Left ventricle myocardium inferior (tissue), 1 donor: ENCODE measurements around the gene GRM7. TPM values are rescaled to one million over a fixed set of nuclear protein-coding genes. Genes with fewer than 3 reads are reported as not detected.

Experiments used
- DNase-seq: peaks from one replicate; pipeline ENCODE4 v3.0.0-alpha.2; 2020
- H3K27ac ChIP-seq: fragments of 200-600 bp; replicated peaks from 2 replicates; pipeline ENCODE4 v1.8.0; 2021
- H3K27me3 ChIP-seq: fragments of 200-600 bp; 2 replicates; pipeline ENCODE4 v1.8.0; 2021; ENCODE audit warnings: low read depth
- H3K36me3 ChIP-seq: fragments of 200-600 bp; 2 replicates; pipeline ENCODE4 v1.8.0; 2021
- H3K4me1 ChIP-seq: fragments of 200-600 bp; 2 replicates; pipeline ENCODE4 v1.8.0; 2021
- H3K4me3 ChIP-seq: fragments of 200-600 bp; 2 replicates; pipeline ENCODE4 v1.8.0; 2021; ENCODE audit warnings: mild to moderate bottlenecking, moderate library complexity
- H3K9me3 ChIP-seq: fragments of 200-600 bp; replicated peaks from 2 replicates; pipeline ENCODE4 v1.8.0; 2021
- intact Hi-C: fragments of 100-400 bp; cut with micrococcal nuclease; formaldehyde crosslinking; loops from one replicate; pipeline ENCODE4 v1.11.0; 2022
- total RNA-seq: library from RNA; stranded (reverse); fragmentation: NEBNext Ultra II Directional; extraction: Animal tissue kit (Norgen Biotek cat#: 25700); gene quantifications from one replicate; pipeline ENCODE4 v1.2.1, GENCODE V29; 2021
- TF ChIP-seq, protein P1 (sequence below): fragments of 200-600 bp; IDR thresholded peaks from 2 replicates; pipeline ENCODE4 v1.8.0; 2021; ENCODE audit warnings: antibody characterized with exemption, mild to moderate bottlenecking, borderline replicate concordance
- donor health status: DM: no; HTN: yes; CAD: no; lungs with severe emphysema.

The GRM7 gene
- total RNA-seq, 1 donor from 2014 or later, result not detected

DNA sequence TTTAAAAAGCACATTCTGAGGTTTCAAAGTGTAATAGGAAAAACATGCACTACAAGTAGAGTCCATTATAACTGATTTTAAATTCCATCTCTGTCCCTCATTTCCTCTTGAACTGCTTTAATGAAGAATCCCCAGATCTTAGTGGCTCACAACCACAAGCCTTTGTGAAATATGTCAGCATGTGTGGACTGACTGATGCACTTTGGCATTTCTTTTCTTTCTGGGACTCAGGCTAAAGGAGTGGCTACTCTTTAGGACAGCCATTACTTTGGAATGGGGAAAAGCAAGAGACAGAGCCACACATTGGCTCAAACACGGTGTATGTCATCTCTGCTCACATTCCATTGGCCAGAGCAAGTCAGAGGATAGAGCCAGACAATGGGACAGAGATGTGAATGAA is 139.6 kb downstream of the GRM7 start:
- Histone ChIP-seq H3K27ac (no peak overlapping the region), H3K4me1 (no peaks in the 10 kb centered on the region), H3K9me3 (peaks cover 21% of the 10 kb centered on the region), H3K27me3 (no peaks in the 10 kb centered on the region), H3K4me3 (no peak overlapping the region), H3K36me3 (no peaks in the 10 kb centered on the region)
- intact Hi-C loops, result no loop called here
- DNase-seq, result no peak
- TF ChIP-seq, protein P1, sequence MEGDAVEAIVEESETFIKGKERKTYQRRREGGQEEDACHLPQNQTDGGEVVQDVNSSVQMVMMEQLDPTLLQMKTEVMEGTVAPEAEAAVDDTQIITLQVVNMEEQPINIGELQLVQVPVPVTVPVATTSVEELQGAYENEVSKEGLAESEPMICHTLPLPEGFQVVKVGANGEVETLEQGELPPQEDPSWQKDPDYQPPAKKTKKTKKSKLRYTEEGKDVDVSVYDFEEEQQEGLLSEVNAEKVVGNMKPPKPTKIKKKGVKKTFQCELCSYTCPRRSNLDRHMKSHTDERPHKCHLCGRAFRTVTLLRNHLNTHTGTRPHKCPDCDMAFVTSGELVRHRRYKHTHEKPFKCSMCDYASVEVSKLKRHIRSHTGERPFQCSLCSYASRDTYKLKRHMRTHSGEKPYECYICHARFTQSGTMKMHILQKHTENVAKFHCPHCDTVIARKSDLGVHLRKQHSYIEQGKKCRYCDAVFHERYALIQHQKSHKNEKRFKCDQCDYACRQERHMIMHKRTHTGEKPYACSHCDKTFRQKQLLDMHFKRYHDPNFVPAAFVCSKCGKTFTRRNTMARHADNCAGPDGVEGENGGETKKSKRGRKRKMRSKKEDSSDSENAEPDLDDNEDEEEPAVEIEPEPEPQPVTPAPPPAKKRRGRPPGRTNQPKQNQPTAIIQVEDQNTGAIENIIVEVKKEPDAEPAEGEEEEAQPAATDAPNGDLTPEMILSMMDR, result no peak

DNA sequence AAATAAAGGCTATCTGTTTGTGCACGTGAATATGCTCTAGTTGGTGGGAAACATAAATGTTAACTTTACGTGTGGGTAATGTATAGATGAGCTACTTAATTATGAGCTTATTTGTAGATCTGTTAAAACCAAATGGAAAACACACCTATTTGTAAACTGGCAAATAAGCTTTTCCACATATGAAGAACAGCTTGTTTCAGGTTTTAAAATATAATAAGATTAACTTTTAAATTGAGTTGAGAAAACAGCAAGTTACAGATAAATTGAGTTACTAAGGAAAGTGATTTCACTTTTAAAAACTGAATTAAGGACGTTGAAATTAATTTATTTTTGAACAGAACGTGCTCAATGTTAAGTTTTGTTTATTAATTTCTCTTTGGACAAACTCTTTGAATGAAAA is 140.5 kb downstream of the GRM7 start:
- no peak for DNase-seq

DNA sequence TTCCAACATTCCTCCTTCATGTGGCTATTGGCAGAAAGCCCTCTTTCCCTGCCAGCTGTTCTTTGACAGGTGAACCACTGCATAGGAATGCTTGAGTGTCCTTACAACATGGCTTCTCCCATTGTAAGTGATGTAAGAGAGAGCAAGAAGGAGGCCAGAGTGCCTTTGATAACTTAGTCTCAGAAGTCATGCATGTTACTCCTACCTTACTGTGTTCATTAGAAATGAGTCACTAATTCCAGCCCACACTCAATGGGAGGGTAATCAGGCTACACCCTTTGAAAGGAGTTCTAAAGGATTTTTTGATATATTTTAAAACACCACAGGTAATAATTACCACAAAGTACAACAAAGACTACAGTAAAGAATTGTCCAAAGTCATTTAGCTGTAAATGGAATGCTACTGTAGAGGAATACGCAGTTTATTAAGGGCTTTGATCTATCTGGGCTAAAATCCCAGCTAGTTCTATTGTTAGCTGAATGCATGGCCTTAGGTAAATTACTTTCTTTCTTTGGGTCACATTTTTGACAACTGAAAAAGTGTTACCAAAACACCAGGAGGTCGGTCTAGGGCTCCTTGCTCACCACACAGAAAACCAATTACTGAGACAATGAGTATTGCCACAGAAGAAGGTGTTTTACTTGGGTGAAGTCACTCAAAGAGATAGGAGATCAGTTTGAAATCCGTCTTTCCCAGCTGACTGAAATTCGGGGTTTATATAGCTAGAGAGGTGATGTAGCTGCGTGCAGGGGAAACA is 154.9 kb downstream of the GRM7 start:
- TF ChIP-seq, protein P1, result no peak
- intact Hi-C loops, result no loop called here
- peaks cover 8% of the 10 kb centered on the region for H3K9me3 ChIP-seq
- H3K27me3 ChIP-seq, result no peaks in the 10 kb centered on the region
- H3K4me1 ChIP-seq, result no peaks in the 10 kb centered on the region
- no peak for DNase-seq
- no peak overlapping the region for H3K27ac ChIP-seq
- no peak overlapping the region for H3K4me3 ChIP-seq
- H3K36me3 ChIP-seq, result no peaks in the 10 kb centered on the region

More for the DNA sequence above, 140.5 kb downstream of the GRM7 start:
- TF ChIP-seq, protein P1, result no peak
- intact Hi-C loops, result no loop called here
- H3K27me3 ChIP-seq, result no peaks in the 10 kb centered on the region
- H3K4me1 ChIP-seq, result no peaks in the 10 kb centered on the region
- H3K36me3 ChIP-seq, result no peaks in the 10 kb centered on the region
- peaks cover 21% of the 10 kb centered on the region for H3K9me3 ChIP-seq
- no peak overlapping the region for H3K4me3 ChIP-seq
- no peak overlapping the region for H3K27ac ChIP-seq

DNA sequence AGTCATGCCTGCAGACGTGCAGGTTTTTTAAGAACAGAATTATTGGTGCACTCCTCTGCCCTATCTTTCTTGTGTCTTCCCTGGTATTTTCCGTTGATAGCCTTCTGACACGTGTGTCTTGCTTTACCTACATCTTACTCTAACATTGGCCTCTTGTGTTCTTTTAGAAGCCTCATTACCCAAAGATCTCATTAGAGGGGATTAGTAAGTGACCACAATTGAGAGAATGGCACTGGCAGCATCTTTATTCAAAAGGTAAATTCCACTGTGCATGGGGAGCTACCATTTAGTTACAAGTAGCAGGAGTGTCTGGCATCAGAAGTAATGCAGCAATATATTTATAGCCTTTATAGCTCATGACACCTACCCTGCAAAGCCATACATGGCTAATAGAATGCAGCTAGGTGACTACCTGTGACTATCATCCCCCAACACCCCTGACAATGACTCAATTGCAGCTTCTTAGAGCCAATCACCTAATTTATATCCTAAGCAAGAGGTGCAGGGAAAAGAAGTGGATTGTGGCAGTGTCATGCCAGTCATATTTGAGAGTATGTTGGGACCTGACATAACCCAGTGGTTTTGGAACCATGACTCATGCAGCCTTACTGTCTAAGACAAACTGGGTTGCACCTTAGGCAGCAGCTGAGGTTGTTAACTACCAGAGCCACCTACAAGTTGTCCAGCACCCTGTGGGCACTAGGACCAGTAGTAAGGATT is 164.8 kb downstream of the GRM7 start:
- Histone ChIP-seq H3K4me3 (no peak overlapping the region), H3K36me3 (no peaks in the 10 kb centered on the region), H3K9me3 (no peaks in the 10 kb centered on the region), H3K4me1 (no peaks in the 10 kb centered on the region), H3K27ac (no peak overlapping the region), H3K27me3 (no peaks in the 10 kb centered on the region)
- no peak for DNase-seq
- TF ChIP-seq, protein P1, result no peak
- intact Hi-C loops, result no loop called here

DNA sequence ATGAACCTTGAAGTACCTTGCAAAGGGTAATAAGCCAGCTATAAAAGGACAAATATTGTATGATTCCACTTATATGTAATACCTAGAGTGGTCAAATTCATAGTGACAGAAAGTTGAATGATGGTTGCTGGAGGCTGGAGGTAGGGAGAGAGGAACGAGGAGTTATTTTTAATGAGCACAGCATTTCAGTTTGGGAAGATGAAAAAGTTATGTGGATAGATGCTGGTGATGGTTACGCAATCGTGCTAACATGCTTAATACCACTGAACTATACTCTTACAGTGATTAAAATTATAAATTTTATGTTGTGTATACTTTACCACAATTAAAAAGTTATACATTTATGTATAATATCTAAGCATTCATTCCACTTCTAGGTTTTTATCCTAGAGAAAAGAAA is 168.6 kb downstream of the GRM7 start:
- Histone ChIP-seq H3K4me3 (no peak overlapping the region), H3K27ac (no peak overlapping the region)
- intact Hi-C loops, result no loop called here

More for the DNA sequence above, 168.6 kb downstream of the GRM7 start:
- TF ChIP-seq, protein P1, result no peak
- Histone ChIP-seq H3K9me3 (no peaks in the 10 kb centered on the region), H3K4me1 (no peaks in the 10 kb centered on the region), H3K36me3 (no peaks in the 10 kb centered on the region), H3K27me3 (no peaks in the 10 kb centered on the region)
- DNase-seq, result no peak
